GM10248 (cell line): ENCODE data around the gene MPPE1.
A peak's percentile ranks its signal among the peaks of the same experiment; 100 is the strongest.

Experiments used
- CTCF ChIA-PET: fragments of 300-600 bp; sonication (Branson Sonifier 250); formaldehyde crosslinking; extraction: SDS; loops from one replicate; lab custom pipeline; 2021; ENCODE audit warnings: antibody characterized with exemption; lab: Yijun Ruan, JAX
- POLR2A ChIA-PET: fragments of 350-650 bp; sonication (Branson Sonifier 250); formaldehyde crosslinking; extraction: SDS; loops from one replicate; lab custom pipeline; 2020; ENCODE audit warnings: antibody characterized with exemption; lab: Yijun Ruan, JAX
- DNase-seq: peaks from one replicate; pipeline ENCODE4 v3.0.0; 2012; ENCODE audit errors: extremely low spot score
- TF ChIP-seq, protein P1 (sequence below): IDR thresholded peaks from 2 replicates; pipeline ENCODE4 v1.5.1; 2012; ENCODE audit warnings: mild to moderate bottlenecking, low read depth; ENCODE audit errors: extremely low read depth, missing control alignments, control extremely low read depth

The MPPE1 gene

DNA sequence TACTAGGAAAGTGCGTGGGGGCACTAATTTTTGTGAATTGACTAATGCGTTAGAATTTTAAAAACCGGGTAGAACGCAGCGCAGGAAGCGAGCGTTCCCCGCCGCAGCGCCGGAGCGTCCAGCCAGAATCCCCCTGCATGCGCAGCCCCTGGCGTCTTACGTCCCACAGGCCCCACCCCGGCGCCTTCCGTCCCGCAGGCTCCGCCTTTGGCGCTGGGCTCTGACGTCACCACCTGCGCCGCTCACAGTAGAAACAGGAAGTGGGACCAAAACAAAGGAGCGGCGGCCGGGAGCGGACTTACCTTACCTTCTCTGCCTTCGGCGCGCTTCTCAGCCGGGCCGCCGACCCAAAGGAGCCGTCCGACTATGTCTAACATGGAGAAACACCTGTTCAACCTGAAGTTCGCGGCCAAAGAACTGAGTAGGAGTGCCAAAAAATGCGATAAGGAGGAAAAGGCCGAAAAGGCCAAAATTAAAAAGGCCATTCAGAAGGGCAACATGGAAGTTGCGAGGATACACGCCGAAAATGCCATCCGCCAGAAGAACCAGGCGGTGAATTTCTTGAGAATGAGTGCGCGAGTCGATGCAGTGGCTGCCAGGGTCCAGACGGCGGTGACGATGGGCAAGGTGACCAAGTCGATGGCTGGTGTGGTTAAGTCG, 56.8 kb downstream of the MPPE1 start, which contains the start of gene CHMP1B:
Gene CHMP1B, plus strand, starts transcription at position 268 of the 660 bp plus-strand sequence. Its CDS starts 99 bp downstream, at position 367.
- ChIA-PET POLR2A (no interaction called here), CTCF (no interaction called here)
- TF ChIP-seq, protein P1, sequence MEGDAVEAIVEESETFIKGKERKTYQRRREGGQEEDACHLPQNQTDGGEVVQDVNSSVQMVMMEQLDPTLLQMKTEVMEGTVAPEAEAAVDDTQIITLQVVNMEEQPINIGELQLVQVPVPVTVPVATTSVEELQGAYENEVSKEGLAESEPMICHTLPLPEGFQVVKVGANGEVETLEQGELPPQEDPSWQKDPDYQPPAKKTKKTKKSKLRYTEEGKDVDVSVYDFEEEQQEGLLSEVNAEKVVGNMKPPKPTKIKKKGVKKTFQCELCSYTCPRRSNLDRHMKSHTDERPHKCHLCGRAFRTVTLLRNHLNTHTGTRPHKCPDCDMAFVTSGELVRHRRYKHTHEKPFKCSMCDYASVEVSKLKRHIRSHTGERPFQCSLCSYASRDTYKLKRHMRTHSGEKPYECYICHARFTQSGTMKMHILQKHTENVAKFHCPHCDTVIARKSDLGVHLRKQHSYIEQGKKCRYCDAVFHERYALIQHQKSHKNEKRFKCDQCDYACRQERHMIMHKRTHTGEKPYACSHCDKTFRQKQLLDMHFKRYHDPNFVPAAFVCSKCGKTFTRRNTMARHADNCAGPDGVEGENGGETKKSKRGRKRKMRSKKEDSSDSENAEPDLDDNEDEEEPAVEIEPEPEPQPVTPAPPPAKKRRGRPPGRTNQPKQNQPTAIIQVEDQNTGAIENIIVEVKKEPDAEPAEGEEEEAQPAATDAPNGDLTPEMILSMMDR, result no peak
- peak; percentile 97 for DNase-seq

DNA sequence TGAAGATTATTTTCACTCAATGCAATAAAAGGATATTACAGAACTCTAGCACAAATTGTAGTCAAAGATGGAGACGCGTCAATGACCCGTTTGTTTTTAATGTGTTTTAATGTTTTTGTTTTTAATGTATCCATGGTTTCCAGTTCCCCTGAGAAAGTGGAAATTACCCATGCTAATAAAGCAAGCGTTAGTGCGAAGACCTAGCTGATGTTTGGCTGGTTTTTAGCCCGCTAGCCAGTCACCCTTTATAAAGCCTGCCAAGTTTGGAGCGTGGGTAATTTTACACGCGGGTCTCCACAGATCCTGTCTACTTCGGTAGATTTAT, 57.3 kb downstream of the MPPE1 start:
- CTCF ChIA-PET, result interaction anchor here (1.2 kb wide), 1 partner anchor 27 kb away, joined by 3 read pairs; no protein-coding TSS in a partner anchor
- DNase-seq, result no peak
- POLR2A ChIA-PET, result interaction anchor here (0.6 kb wide), 1 partner anchor 490 kb away, joined by 4 read pairs; no protein-coding TSS in a partner anchor
- TF ChIP-seq, protein P1, result no peak

DNA sequence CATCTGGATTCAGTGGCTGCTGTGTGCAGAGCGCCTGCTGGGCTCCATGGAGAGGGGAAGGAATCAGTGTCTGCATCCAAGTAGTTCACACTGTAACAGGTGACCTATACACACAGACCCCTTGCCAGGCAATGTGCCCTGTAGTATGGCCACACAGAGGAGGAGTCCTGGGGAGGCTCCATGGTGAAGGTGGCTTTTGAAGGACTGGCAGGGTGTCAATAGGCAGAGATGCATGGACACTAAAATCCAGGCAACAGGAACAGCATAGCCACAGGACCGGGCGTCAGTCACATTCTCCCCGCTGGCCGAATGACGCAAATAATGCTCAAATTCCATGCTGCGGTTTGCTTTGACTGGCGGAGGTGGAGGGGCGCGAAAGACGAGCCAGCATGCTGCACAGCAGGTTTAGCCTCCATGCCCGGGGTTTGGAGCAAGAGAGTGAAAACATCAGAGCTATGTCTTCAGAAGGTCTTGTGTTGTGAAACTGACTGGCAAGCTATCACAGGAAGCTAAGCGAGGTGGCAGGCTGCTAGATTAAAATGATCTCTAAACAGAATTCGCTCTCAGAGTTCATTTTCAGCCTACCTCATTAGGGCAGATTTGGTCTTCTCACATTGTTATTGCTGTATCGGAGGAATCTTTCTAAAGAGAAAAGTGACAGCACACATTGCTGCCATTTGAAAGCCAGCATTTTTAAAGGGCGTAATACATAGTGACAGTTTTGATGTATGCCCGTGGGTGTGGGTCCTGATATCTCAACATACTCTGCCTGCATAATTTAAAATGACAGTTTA, 58.1 kb downstream of the MPPE1 start:
- no peak for DNase-seq
- ChIA-PET POLR2A (interaction anchor here (0.6 kb wide), 1 partner anchor 490 kb away, joined by 4 read pairs; no protein-coding TSS in a partner anchor), CTCF (interaction anchor here (0.9 to 1.2 kb wide), 4 partner anchors 10 to 117 kb away, joined by 3 to 4 read pairs (median 4); no protein-coding TSS in a partner anchor)
- TF ChIP-seq, protein P1, result no peak

DNA sequence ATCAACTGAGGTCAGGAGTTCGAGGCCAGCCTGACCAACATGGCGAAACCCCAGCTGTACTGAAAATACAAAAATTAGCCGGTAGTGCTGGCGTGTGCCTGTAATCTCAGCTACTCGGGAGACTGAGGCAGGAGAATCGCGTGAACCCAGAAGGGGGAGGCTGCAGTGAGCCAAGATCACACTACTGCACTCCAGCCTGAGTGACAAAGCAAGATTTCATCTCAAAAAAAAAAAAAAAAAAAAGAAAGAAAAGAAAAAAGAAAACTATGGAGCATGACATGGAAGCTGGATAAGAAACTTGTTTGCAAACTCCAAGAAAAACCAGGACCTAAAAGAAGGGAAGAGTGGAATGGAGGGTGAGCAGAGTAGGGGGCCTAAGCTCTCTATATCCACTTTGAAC, 58.8 kb downstream of the MPPE1 start:
- TF ChIP-seq, protein P1, result no peak
- ChIA-PET CTCF (interaction anchor here (0.9 to 2.2 kb wide), 4 partner anchors 10 to 146 kb away, joined by 3 to 11 read pairs (median 4); no protein-coding TSS in a partner anchor), POLR2A (no interaction called here)
- no peak for DNase-seq

DNA sequence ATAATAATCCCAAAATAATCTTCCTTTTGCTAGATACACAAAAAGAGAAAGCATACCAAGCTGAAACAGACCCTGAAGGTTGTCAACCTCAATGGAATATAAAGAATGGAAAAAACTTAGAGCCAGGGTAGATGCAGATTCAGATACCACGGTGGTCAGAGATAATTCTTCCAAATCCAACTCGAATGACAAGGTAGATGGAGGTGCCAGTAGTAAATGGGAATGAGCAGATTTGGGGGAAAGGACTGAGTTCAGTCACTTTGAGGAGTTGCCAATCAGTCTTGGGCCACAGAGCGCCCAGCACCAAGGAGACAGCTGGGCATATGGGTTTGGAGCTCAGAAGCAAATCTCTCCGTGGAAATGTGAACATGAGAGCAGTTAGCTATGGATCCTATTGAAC, 60.3 kb downstream of the MPPE1 start:
- no peak for DNase-seq
- ChIA-PET CTCF (interaction anchor here (1.5 to 2.2 kb wide), 2 partner anchors 11 to 90 kb away, joined by 3 to 11 read pairs; no protein-coding TSS in a partner anchor), POLR2A (no interaction called here)
- TF ChIP-seq, protein P1, result no peak

DNA sequence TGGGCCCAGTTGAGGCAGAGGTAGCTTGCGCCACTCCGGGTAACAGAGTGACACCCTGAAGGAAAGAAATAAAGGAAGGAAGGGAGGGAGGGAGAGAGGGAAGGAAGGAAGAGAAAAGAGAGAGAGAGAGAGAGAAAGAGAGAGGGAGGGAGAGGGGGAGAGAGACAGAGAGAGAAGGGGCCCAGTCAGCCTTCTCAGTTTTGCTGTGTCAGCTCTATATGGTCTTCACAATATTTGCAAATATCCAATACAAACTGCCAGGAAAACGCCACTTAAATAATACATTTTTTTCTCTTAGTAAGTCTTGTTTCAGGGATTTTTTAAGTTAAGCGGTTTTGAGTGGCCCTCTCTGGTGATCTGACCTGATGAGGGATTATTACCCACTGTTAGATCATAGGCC, 62.5 kb downstream of the MPPE1 start:
- ChIA-PET CTCF (interaction anchor here (1.0 kb wide), 1 partner anchor 25 kb away, joined by 3 read pairs; no protein-coding TSS in a partner anchor), POLR2A (no interaction called here)
- no peak for DNase-seq
- TF ChIP-seq, protein P1, result no peak
